ENCODE measurements around the gene PHF14. TPM values are rescaled to one million over a fixed set of nuclear protein-coding genes. Genes with fewer than 3 reads are reported as not detected.
A peak's percentile ranks its signal among the peaks of the same experiment; 100 is the strongest.
"Not testable (repeated sequence)": the region's sequence is repeated elsewhere in the genome, so short reads cannot be mapped to it uniquely, and the experiment has no call there.

Gene PHF14, protein sequence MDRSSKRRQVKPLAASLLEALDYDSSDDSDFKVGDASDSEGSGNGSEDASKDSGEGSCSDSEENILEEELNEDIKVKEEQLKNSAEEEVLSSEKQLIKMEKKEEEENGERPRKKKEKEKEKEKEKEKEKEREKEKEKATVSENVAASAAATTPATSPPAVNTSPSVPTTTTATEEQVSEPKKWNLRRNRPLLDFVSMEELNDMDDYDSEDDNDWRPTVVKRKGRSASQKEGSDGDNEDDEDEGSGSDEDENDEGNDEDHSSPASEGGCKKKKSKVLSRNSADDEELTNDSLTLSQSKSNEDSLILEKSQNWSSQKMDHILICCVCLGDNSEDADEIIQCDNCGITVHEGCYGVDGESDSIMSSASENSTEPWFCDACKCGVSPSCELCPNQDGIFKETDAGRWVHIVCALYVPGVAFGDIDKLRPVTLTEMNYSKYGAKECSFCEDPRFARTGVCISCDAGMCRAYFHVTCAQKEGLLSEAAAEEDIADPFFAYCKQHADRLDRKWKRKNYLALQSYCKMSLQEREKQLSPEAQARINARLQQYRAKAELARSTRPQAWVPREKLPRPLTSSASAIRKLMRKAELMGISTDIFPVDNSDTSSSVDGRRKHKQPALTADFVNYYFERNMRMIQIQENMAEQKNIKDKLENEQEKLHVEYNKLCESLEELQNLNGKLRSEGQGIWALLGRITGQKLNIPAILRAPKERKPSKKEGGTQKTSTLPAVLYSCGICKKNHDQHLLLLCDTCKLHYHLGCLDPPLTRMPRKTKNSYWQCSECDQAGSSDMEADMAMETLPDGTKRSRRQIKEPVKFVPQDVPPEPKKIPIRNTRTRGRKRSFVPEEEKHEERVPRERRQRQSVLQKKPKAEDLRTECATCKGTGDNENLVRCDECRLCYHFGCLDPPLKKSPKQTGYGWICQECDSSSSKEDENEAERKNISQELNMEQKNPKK
- 45.1 and 66.5 TPM in 2 replicates for total RNA-seq (ENCODE audit: low replicate concordance)
- long read RNA-seq, partial matches to known transcripts, result 9 of 12 reads
- long read RNA-seq, other reads (novel, unspliced or antisense), result 3 of 12 reads

DNA sequence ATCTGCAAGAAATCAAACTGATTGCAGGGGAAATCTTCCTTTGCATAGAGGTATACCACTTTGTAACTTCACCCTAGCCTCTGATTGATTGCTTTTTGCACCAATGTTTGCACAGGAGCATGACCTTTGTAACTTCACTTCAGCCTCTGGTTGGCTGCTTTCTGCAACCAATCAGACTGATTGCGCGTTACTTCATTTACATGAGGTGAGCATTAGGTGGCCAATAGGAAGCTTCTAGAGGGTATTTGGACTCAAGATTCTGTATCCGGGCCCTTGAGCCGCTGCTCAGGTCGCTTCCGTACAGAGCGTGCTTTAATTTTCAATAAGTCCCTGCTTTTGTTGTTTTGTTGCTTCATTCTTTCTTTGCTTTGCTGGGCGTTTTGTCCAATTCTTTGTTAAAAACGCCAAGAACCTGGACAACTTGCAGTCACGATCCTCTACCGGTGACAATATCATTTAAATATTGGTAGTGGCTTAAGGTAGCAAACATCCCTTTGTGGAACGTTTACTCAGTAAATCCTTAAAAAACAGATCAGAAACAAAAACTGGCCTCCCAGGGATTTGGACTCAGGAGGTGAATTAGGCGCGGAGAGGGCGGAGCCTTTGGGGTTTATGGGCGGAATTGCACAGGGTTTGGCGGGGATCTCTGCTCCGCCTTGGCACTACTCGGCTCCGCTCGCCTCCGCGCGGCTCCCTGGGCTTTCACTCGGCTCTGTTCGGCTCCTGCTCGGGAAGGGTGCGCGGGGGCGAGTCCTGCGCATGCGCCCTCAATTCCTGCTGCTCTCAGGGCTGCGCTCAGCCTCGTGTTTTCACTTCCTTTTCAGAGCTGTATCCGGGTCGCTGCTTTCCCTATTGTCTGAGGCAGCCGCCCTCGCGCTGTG is at the start of gene PHF14:
TSS of gene PHF14 (plus strand) at position 812 of the 881 bp plus-strand sequence. CDS start 452 bp downstream, outside the sequence.
- H3K4me1 Mint-ChIP-seq (ENCODE audit: unreplicated experiment), result peaks cover 21% of the 10 kb centered on the region
- H3K4me3 Mint-ChIP-seq, result peak within 1 kb of the TSS; percentile 96
- TF ChIP-seq, protein P1, sequence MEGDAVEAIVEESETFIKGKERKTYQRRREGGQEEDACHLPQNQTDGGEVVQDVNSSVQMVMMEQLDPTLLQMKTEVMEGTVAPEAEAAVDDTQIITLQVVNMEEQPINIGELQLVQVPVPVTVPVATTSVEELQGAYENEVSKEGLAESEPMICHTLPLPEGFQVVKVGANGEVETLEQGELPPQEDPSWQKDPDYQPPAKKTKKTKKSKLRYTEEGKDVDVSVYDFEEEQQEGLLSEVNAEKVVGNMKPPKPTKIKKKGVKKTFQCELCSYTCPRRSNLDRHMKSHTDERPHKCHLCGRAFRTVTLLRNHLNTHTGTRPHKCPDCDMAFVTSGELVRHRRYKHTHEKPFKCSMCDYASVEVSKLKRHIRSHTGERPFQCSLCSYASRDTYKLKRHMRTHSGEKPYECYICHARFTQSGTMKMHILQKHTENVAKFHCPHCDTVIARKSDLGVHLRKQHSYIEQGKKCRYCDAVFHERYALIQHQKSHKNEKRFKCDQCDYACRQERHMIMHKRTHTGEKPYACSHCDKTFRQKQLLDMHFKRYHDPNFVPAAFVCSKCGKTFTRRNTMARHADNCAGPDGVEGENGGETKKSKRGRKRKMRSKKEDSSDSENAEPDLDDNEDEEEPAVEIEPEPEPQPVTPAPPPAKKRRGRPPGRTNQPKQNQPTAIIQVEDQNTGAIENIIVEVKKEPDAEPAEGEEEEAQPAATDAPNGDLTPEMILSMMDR (conservative IDR thresholded peaks at IDR 0.05), result no peak
- H3K27ac Mint-ChIP-seq, result peak within 1 kb of the TSS; percentile 98
- H3K9me3 Mint-ChIP-seq, result no peaks in the 10 kb centered on the region
- peak; percentile 96 for DNase-seq (ENCODE audit: extremely low spot score, unreplicated experiment)
- no peaks in the 10 kb centered on the region for H3K27me3 Mint-ChIP-seq
- H3K36me3 Mint-ChIP-seq, result peaks cover 17% of the 10 kb centered on the region

GRCh38 chr7:10924370-10924769 is 49.3 kb upstream of the PHF14 start:
- TF ChIP-seq, protein P1 (conservative IDR thresholded peaks at IDR 0.05), result no peak
- Mint-ChIP-seq H3K4me3 (peak overlapping the region; percentile 22), H3K9me3 (peaks cover 4% of the 10 kb centered on the region), H3K27ac (peak overlapping the region; percentile 96), H3K36me3 (no peaks in the 10 kb centered on the region), H3K27me3 (no peaks in the 10 kb centered on the region), H3K4me1 (ENCODE audit: unreplicated experiment) (no peaks in the 10 kb centered on the region)
- no peak for DNase-seq (ENCODE audit: extremely low spot score, unreplicated experiment)

- peak overlapping the region; percentile 86 for H3K27ac Mint-ChIP-seq
- H3K9me3 Mint-ChIP-seq; H3K36me3 Mint-ChIP-seq; H3K4me3 Mint-ChIP-seq; H3K4me1 Mint-ChIP-seq (ENCODE audit: unreplicated experiment); H3K27me3 Mint-ChIP-seq; DNase-seq (ENCODE audit: extremely low spot score, unreplicated experiment): not testable (repeated sequence)
Observed at GRCh38 chr7:10928203-10928602, 45.5 kb upstream of the PHF14 start.

- H3K4me3 Mint-ChIP-seq, result no peak overlapping the region
- peaks cover 4% of the 10 kb centered on the region for H3K9me3 Mint-ChIP-seq
- H3K4me1 Mint-ChIP-seq (ENCODE audit: unreplicated experiment), result no peaks in the 10 kb centered on the region
- no peak for DNase-seq (ENCODE audit: extremely low spot score, unreplicated experiment)
- H3K36me3 Mint-ChIP-seq, result peaks cover 16% of the 10 kb centered on the region
- peak overlapping the region; percentile 23 for H3K27ac Mint-ChIP-seq
- H3K27me3 Mint-ChIP-seq, result no peaks in the 10 kb centered on the region
- TF ChIP-seq, protein P1 (conservative IDR thresholded peaks at IDR 0.05), result no peak
Observed at GRCh38 chr7:10930551-10930950, 43.1 kb upstream of the PHF14 start.

GRCh38 chr7:10931161-10931560 is 42.5 kb upstream of the PHF14 start:
- Mint-ChIP-seq H3K27ac (peak overlapping the region; percentile 23), H3K4me1 (ENCODE audit: unreplicated experiment) (no peaks in the 10 kb centered on the region), H3K36me3 (peaks cover 22% of the 10 kb centered on the region), H3K9me3 (peaks cover 4% of the 10 kb centered on the region), H3K4me3 (no peak overlapping the region), H3K27me3 (no peaks in the 10 kb centered on the region)
- no peak for DNase-seq (ENCODE audit: extremely low spot score, unreplicated experiment)
- TF ChIP-seq, protein P1 (conservative IDR thresholded peaks at IDR 0.05), result no peak
